ENCODE results near the gene TMEM254. TPM values are rescaled to one million over a fixed set of nuclear protein-coding genes. Genes with fewer than 3 reads are reported as not detected.

The TMEM254 gene
- total RNA-seq, 2 donors from 2014 or later: 3.4 to 8.8 TPM

DNA sequence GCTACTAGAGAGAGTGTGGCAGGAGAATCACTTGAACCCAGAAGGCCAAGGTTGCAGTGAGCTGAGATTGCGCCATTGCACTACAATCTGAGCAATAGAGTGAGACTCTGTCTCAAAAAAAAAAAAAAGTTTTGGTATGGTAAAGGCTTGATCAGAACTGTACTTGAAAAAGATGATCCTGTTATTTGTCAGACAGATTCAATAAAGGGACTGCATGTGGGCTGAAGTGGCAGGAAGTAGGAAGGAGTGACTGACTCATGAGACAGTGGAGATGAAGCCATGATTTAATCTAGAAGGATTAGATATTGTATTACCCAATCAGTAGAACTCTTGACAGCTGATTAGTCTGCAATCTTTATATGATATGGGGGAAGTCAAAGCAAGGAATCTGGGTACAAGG, 2.7 kb upstream of the TMEM254 start:
- Histone ChIP-seq H3K27me3 (no peaks in the 10 kb centered on the region), H3K4me3 (no peak overlapping the region), H3K36me3 (no peaks in the 10 kb centered on the region), H3K4me1 (peaks cover 0 to 16% of the 10 kb centered on the region in 2 donors), H3K9me3 (no peaks in the 10 kb centered on the region), H3K27ac (no peak overlapping the region)
- DNase-seq (ENCODE audit: low spot score): no peak
- TF ChIP-seq, protein P1, sequence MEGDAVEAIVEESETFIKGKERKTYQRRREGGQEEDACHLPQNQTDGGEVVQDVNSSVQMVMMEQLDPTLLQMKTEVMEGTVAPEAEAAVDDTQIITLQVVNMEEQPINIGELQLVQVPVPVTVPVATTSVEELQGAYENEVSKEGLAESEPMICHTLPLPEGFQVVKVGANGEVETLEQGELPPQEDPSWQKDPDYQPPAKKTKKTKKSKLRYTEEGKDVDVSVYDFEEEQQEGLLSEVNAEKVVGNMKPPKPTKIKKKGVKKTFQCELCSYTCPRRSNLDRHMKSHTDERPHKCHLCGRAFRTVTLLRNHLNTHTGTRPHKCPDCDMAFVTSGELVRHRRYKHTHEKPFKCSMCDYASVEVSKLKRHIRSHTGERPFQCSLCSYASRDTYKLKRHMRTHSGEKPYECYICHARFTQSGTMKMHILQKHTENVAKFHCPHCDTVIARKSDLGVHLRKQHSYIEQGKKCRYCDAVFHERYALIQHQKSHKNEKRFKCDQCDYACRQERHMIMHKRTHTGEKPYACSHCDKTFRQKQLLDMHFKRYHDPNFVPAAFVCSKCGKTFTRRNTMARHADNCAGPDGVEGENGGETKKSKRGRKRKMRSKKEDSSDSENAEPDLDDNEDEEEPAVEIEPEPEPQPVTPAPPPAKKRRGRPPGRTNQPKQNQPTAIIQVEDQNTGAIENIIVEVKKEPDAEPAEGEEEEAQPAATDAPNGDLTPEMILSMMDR (IDR thresholded peaks at IDR 0.05): no peak

DNA sequence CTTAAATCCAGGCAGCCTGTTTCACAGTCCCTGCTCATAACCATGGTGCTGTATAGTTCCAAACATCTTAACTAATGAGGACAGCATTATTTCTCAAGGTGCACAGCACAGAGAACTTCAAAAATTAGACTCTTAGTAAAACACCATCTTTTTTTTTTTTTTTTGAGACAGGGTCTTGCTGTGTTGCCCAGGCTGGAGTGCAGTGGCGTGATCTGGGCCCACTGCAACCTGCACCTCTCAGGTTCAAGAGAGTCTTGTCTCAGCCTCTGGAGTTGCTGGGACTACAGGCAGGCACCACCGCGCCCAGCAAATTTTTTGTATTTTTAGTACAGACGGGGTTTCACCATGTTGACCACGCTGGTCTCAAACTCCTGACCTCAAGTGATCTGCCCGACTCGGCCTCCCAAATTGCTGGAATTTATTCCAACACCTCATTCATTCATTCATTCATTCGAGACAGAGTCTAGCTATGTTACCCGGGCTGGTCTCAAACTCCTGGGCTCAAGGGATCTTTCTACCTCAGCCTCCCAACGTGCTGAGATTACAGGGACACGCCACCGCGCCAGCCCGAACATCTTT, 507 bp upstream of the TMEM254 start:
- Histone ChIP-seq H3K4me1 (peaks cover 0 to 16% of the 10 kb centered on the region in 2 donors), H3K9me3 (no peaks in the 10 kb centered on the region), H3K27me3 (no peaks in the 10 kb centered on the region), H3K27ac (peak overlapping the region; percentile 98), H3K36me3 (no peaks in the 10 kb centered on the region), H3K4me3 (peak overlapping the region; percentile 82 to 84)
- TF ChIP-seq, protein P1 (IDR thresholded peaks at IDR 0.05): no peak
- DNase-seq (ENCODE audit: low spot score): no peak

DNA sequence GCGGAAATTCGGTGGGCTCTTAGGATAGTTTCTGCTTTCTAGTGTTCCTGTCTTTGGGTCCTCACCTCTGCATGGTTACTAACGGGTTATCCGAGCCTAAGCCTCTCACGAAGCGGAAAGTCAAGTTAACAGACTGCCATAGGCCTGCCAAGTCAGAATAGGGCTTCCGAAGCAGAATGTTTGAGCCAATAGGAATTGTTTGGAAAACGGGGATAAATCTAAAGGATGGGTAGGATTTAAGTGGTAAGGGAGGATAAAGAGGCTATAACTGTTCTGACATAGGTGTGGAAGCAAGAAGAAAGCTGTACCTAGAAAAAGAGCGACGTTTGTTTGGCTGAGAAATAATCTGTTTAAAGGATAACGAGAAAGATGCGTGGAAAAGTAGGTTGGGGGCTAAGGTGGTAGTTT, 851 bp downstream of the TMEM254 start:
- DNase-seq (ENCODE audit: low spot score): no peak
- Histone ChIP-seq H3K4me3 (peak overlapping the region; percentile 82 to 84), H3K4me1 (peaks cover 0 to 16% of the 10 kb centered on the region in 2 donors), H3K36me3 (peaks cover 4% of the 10 kb centered on the region), H3K27ac (peak overlapping the region; percentile 98), H3K27me3 (no peaks in the 10 kb centered on the region), H3K9me3 (no peaks in the 10 kb centered on the region)
- TF ChIP-seq, protein P1 (IDR thresholded peaks at IDR 0.05): no peak

DNA sequence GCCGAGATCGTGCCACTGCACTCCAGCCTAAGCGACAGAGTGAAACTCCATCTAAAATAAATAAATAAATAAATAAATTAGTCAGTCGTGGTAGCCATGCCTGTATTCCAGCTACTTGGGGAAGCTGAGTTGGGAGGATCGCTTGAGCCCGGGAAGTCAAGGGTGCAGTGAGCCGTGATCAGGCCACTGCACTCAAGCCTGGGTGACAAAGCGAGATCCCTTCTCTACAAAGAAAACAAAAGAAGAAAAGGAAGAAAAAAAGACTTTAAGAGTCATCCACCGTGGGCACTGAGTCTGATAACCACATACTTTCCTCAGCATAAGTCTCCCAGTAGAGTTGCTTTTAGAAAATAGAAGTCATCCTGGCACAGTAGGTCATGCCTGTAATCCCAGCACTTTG, 2.6 kb downstream of the TMEM254 start:
- no peak overlapping the region for H3K4me3 ChIP-seq
- no peak overlapping the region for H3K27ac ChIP-seq
- DNase-seq (ENCODE audit: low spot score): no peak
- peaks cover 5% of the 10 kb centered on the region for H3K36me3 ChIP-seq
- no peaks in the 10 kb centered on the region for H3K27me3 ChIP-seq
- H3K9me3 ChIP-seq: no peaks in the 10 kb centered on the region
- TF ChIP-seq, protein P1 (IDR thresholded peaks at IDR 0.05): no peak
- H3K4me1 ChIP-seq: peaks cover 0 to 16% of the 10 kb centered on the region in 2 donors

DNA sequence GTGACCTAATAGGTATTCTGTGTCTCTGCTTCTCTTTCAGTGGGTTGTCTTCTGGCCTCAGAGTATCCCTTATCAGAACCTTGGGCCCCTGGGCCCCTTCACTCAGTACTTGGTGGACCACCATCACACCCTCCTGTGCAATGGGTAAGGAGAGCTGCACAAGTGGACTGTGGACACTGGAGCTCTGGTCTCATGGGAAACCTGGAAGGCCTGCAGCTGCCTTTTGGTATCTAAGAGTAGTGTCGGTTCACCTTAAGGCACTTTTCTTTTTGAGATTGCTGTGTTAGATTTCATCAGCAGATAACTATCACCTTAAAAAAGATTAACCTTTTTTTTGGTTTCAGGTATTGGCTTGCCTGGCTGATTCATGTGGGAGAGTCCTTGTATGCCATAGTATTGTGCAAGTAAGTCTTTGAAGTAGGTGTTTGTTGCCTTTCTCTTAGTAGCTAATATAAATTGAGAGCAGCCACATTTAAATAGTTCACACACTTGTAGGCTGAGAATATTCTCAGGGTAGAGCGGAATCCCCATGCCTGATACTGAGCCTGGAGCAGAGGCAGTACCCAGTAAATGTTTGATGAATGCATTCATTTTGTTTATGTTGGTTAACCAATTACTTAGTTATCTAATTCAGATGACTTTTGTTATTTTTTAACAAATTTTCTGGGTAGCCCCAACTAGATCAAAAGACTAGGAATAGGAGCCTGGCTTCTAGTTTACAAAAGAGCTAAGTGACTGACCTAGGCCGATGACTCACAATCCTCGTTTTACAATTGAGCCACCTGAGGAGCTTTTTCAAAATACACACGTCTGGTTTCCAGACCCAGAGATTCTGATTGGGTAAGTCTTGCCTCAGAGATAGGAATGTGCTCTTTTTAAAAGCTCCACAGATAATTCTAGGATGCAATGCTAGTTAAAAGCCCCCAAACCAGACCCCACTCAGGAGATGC, 3.6 kb downstream of the TMEM254 start:
- Histone ChIP-seq H3K9me3 (no peaks in the 10 kb centered on the region), H3K36me3 (peaks cover 5% of the 10 kb centered on the region), H3K27ac (no peak overlapping the region), H3K4me1 (peaks cover 0 to 16% of the 10 kb centered on the region in 2 donors), H3K27me3 (no peaks in the 10 kb centered on the region), H3K4me3 (no peak overlapping the region)
- DNase-seq (ENCODE audit: low spot score): no peak
- TF ChIP-seq, protein P1 (IDR thresholded peaks at IDR 0.05): no peak

Data from right atrium auricular region (tissue), 2 donors.